Measurements from ENCODE around the gene SLC26A4.

GRCh38 chr7:107718456-107719193, 58.0 kb downstream of the SLC26A4 start:
- TF ChIP-seq CTCF (IDR thresholded peaks at IDR 0.05 in 8 of 11, conservative IDR thresholded peaks at IDR 0.05 in 3 of 11) (no peak), POLR2A (IDR thresholded peaks at IDR 0.05) (no peak)

Data from spleen (tissue), 7 donors.